GM18858 (cell line): ENCODE results near the gene HSD17B7.
A peak's percentile ranks its signal among the peaks of the same experiment; 100 is the strongest.

ENCODE experiments used
- ATAC-seq: cut with Tn5 transposase; IDR thresholded peaks from one replicate; pipeline ENCODE4 v1.9.1; 2021; ENCODE audit not compliant: unreplicated experiment

HSD17B7 gene

GRCh38 chr1:162854245-162854882 is 63.9 kb downstream of the HSD17B7 start:
- ATAC-seq, result peak; percentile 81

- ATAC-seq, result no peak
Observed at GRCh38 chr1:162855461-162856150, 65.1 kb downstream of the HSD17B7 start.

- no peak for ATAC-seq
Observed at GRCh38 chr1:162856260-162856659, 65.8 kb downstream of the HSD17B7 start.

- ATAC-seq, result no peak
Observed at GRCh38 chr1:162857850-162858249, 67.3 kb downstream of the HSD17B7 start.

GRCh38 chr1:162859191-162859590 is 68.7 kb downstream of the HSD17B7 start:
- ATAC-seq, result no peak

- no peak for ATAC-seq
Observed at GRCh38 chr1:162861101-162861500, 70.6 kb downstream of the HSD17B7 start, which contains the start of gene CCDC190. Gene CCDC190 (minus strand): TSS chr1:162861175. CDS start chr1:162859646, 1,529 bp downstream.

- no peak for ATAC-seq
Observed at GRCh38 chr1:162861625-162862024, 71.1 kb downstream of the HSD17B7 start.
